GM10266 (cell line): ENCODE results near the gene PHAX.
"Not testable (repeated sequence)": the region's sequence is repeated elsewhere in the genome, so short reads cannot be mapped to it uniquely, and the experiment has no call there.

Experiments
- DNase-seq: peaks from one replicate; pipeline ENCODE4 v3.0.0; 2012; ENCODE audit errors: extremely low spot score
- CTCF ChIP-seq: IDR thresholded peaks from 2 replicates; pipeline ENCODE4 v1.5.1; 2012; ENCODE audit warnings: mild to moderate bottlenecking, low read depth; ENCODE audit not compliant: control insufficient read depth, insufficient read depth; ENCODE audit errors: missing control alignments

Gene PHAX

GRCh38 chr5:126610160-126610559 is 9.4 kb downstream of the PHAX start:
- no peak for DNase-seq
- TF ChIP-seq CTCF, result no peak

- no peak for DNase-seq
- TF ChIP-seq CTCF, result no peak
These were observed 9.9 kb downstream of the PHAX start for GRCh38 chr5:126610616-126611015.

GRCh38 chr5:126613941-126614592 is 13.3 kb downstream of the PHAX start:
- no peak for DNase-seq
- no peak for TF ChIP-seq CTCF

GRCh38 chr5:126615286-126615685 is 14.5 kb downstream of the PHAX start:
- DNase-seq, result no peak
- TF ChIP-seq CTCF, result peak; percentile 25

- not testable (repeated sequence) for DNase-seq
These were observed 16.9 kb downstream of the PHAX start for GRCh38 chr5:126617603-126618002.

GRCh38 chr5:126619781-126620180 is 19.0 kb downstream of the PHAX start:
- no peak for DNase-seq
- TF ChIP-seq CTCF, result no peak

- no peak for TF ChIP-seq CTCF
- no peak for DNase-seq
These were observed 23.8 kb downstream of the PHAX start for GRCh38 chr5:126624534-126624933.

GRCh38 chr5:126628102-126628501 is 27.4 kb downstream of the PHAX start:
- TF ChIP-seq CTCF, result no peak
- no peak for DNase-seq
